H9 (cell line): ENCODE measurements around the gene FAM78A. TPM values are rescaled to one million over a fixed set of nuclear protein-coding genes. Genes with fewer than 3 reads are reported as not detected.

Experiments used
- DNase-seq: peaks from one replicate; pipeline ENCODE4 v3.0.0-alpha.2; 2017
- H2AFZ ChIP-seq: one replicate; pipeline ENCODE4 v1.6.1; 2013; ENCODE audit warnings: mild to moderate bottlenecking, low read length, control low read depth, moderate library complexity
- H2AK5ac ChIP-seq: 2 replicates; pipeline ENCODE4 v1.6.1; 2013; ENCODE audit warnings: low read length, control low read depth, mixed read lengths; ENCODE audit not compliant: insufficient read length
- H2BK120ac ChIP-seq: one replicate; pipeline ENCODE4 v1.6.1; 2013; ENCODE audit warnings: low read depth, mild to moderate bottlenecking, low read length, control low read depth, inconsistent platforms; ENCODE audit not compliant: poor library complexity, severe bottlenecking
- H2BK12ac ChIP-seq: 2 replicates; pipeline ENCODE4 v1.6.1; 2013; ENCODE audit warnings: low read length, control low read depth, mixed read lengths, low read depth; ENCODE audit not compliant: insufficient read length
- H2BK15ac ChIP-seq: 2 replicates; pipeline ENCODE4 v1.6.1; 2013; ENCODE audit warnings: low read depth, low read length, control low read depth
- H2BK20ac ChIP-seq: one replicate; pipeline ENCODE4 v1.6.1; 2013; ENCODE audit warnings: low read depth, mild to moderate bottlenecking, low read length, control low read depth, inconsistent platforms; ENCODE audit not compliant: poor library complexity, severe bottlenecking
- H2BK5ac ChIP-seq: 2 replicates; pipeline ENCODE4 v1.6.1; 2013; ENCODE audit warnings: low read length, control low read depth, mixed read lengths; ENCODE audit not compliant: insufficient read length
- H3K14ac ChIP-seq: 2 replicates; pipeline ENCODE4 v1.6.1; 2013; ENCODE audit warnings: low read length, control low read depth; ENCODE audit not compliant: insufficient read depth
- H3K18ac ChIP-seq: 2 replicates; pipeline ENCODE4 v1.6.1; 2013; ENCODE audit warnings: low read depth, mild to moderate bottlenecking, mixed read lengths, low read length, control low read depth; ENCODE audit not compliant: insufficient read length
- H3K23ac ChIP-seq: 2 replicates; pipeline ENCODE4 v1.6.1; 2013; ENCODE audit warnings: low read length, control low read depth, mixed read lengths, low read depth; ENCODE audit not compliant: insufficient read length
- H3K23me2 ChIP-seq: 2 replicates; pipeline ENCODE4 v1.6.1; 2013; ENCODE audit warnings: low read depth, mild to moderate bottlenecking, mixed read lengths, low read length, control low read depth; ENCODE audit not compliant: insufficient read length, poor library complexity, severe bottlenecking
- H3K27ac ChIP-seq: 2 replicates; pipeline ENCODE4 v1.5.1; 2013; ENCODE audit warnings: low read length, control low read depth, mixed read lengths, low read depth; ENCODE audit not compliant: insufficient read length
- H3K27me3 ChIP-seq: 2 replicates; pipeline ENCODE4 v1.6.1; 2013; ENCODE audit warnings: low read length, control low read depth, inconsistent platforms; ENCODE audit not compliant: insufficient read depth
- H3K4ac ChIP-seq: 2 replicates; pipeline ENCODE4 v1.6.1; 2013; ENCODE audit warnings: low read depth, mild to moderate bottlenecking, control low read depth, inconsistent platforms, low read length, moderate library complexity
- H3K4me1 ChIP-seq: 2 replicates; pipeline ENCODE4 v1.6.1; 2013; ENCODE audit warnings: low read length, control low read depth, inconsistent platforms; ENCODE audit not compliant: insufficient read depth
- H3K4me2 ChIP-seq: 2 replicates; pipeline ENCODE4 v1.6.1; 2013; ENCODE audit warnings: low read length, control low read depth, mixed read lengths; ENCODE audit not compliant: insufficient read length, insufficient read depth
- H3K56ac ChIP-seq: 2 replicates; pipeline ENCODE4 v1.6.1; 2013; ENCODE audit warnings: low read depth, mild to moderate bottlenecking, mixed read lengths, low read length, control low read depth; ENCODE audit not compliant: insufficient read length
- H3K79me1 ChIP-seq: 2 replicates; pipeline ENCODE4 v1.6.1; 2013; ENCODE audit warnings: low read depth, mild to moderate bottlenecking, moderate library complexity, low read length, control low read depth, inconsistent platforms; ENCODE audit not compliant: insufficient read depth, poor library complexity, severe bottlenecking
- H3K79me2 ChIP-seq: 2 replicates; pipeline ENCODE4 v1.6.1; 2013; ENCODE audit warnings: low read length, control low read depth, inconsistent platforms; ENCODE audit not compliant: insufficient read depth
- H3K9ac ChIP-seq: 2 replicates; pipeline ENCODE4 v1.6.1; 2013; ENCODE audit warnings: low read length, control low read depth, mixed read lengths; ENCODE audit not compliant: insufficient read length; ENCODE audit errors: extremely low read depth
- H3K9me3 ChIP-seq: one replicate; pipeline ENCODE4 v1.6.1; 2013; ENCODE audit warnings: low read depth, low read length, inconsistent platforms; ENCODE audit not compliant: control insufficient read depth
- H3T11ph ChIP-seq: one replicate; pipeline ENCODE4 v1.6.1; 2013; ENCODE audit warnings: mild to moderate bottlenecking, low read length, control low read depth, inconsistent platforms
- H4K20me1 ChIP-seq: one replicate; pipeline ENCODE4 v1.6.1; 2013; ENCODE audit not compliant: control insufficient read depth, insufficient read length, insufficient read depth
- H4K5ac ChIP-seq: 2 replicates; pipeline ENCODE4 v1.6.1; 2013; ENCODE audit warnings: low read depth, mild to moderate bottlenecking, mixed read lengths, low read length, control low read depth; ENCODE audit not compliant: insufficient read length
- H4K8ac ChIP-seq: replicated peaks from 2 replicates; pipeline ENCODE4 v1.6.1; 2013; ENCODE audit warnings: low read length, control low read depth, mixed read lengths, low read depth; ENCODE audit not compliant: insufficient read length
- H4K91ac ChIP-seq: 2 replicates; pipeline ENCODE4 v1.6.1; 2013; ENCODE audit warnings: low read depth, mild to moderate bottlenecking, moderate library complexity, mixed read lengths, low read length, control low read depth; ENCODE audit not compliant: insufficient read length
- H3K27ac Mint-ChIP-seq, 3 experiments: 2 replicates in 2 of 3; 3 replicates in 1 of 3; pipeline ENCODE4 v1.8.0; 2020 to 2021; ENCODE audit warnings: mixed read lengths in 3 of 3, mild to moderate bottlenecking in 1 of 3, moderate library complexity in 1 of 3
- H3K27me3 Mint-ChIP-seq: 2 replicates; pipeline ENCODE4 v1.8.0; 2021; ENCODE audit warnings: low read depth, mild to moderate bottlenecking, moderate library complexity, mixed read lengths
- H3K36me3 Mint-ChIP-seq, 3 experiments: 2 replicates in 2 of 3; 3 replicates in 1 of 3; pipeline ENCODE4 v1.8.0; 2020 to 2021; ENCODE audit warnings: low read depth in 3 of 3, mixed read lengths in 3 of 3; ENCODE audit not compliant: insufficient read depth in 1 of 3
- H3K4me1 Mint-ChIP-seq, 2 experiments: 2 replicates each; pipeline ENCODE4 v1.8.0; 2020; ENCODE audit warnings: mixed read lengths in 2 of 2
- H3K4me3 Mint-ChIP-seq, 2 experiments: 2 replicates in 1 of 2; 3 replicates in 1 of 2; pipeline ENCODE4 v1.8.0; 2020 to 2021; ENCODE audit warnings: mild to moderate bottlenecking in 2 of 2, mixed read lengths in 2 of 2, moderate library complexity in 1 of 2
- H3K9me3 Mint-ChIP-seq, 2 experiments: 2 replicates in 1 of 2; 3 replicates in 1 of 2; pipeline ENCODE4 v1.8.0; 2020; ENCODE audit warnings: mild to moderate bottlenecking in 2 of 2, mixed read lengths in 2 of 2, moderate library complexity in 1 of 2
- CTCF ChIP-seq: fragments of 200-600 bp; sonication (generic); conservative IDR thresholded peaks from 3 replicates; pipeline ENCODE4 v1.8.0; 2021; ENCODE audit warnings: antibody characterized with exemption, mild to moderate bottlenecking
- WGBS: extraction: QIAGEN DNeasy Blood & Tissue Kit; methylation state at CpG from one replicate; pipeline ENCODE4 v1.1.7; 2013; ENCODE audit warnings: missing lambda C conversion rate, low lambda C conversion rate, mixed read lengths; ENCODE audit not compliant: insufficient read length; ENCODE audit errors: extremely low coverage; 5-methylcytosine and 5-hydroxymethylcytosine counted together
- total RNA-seq: library from RNA; stranded (reverse); gene quantifications from 2 replicates; pipeline ENCODE4 v1.2.1, GENCODE V29; 2021

The FAM78A gene
- total RNA-seq, 1 experiment from 2014 or later: 1.9 TPM

GRCh38 chr9:131234799-131235479 is 41.4 kb downstream of the FAM78A start:
- peaks cover 4% of the 10 kb centered on the region; the same call in 1 of the 2 replicates for H3K4me1 ChIP-seq
- no peak overlapping the region for H3K56ac ChIP-seq
- Mint-ChIP-seq H3K27me3 (no peaks in the 10 kb centered on the region), H3K4me1 (peaks cover 16 to 21% of the 10 kb centered on the region in 2 experiments), H3K27ac (peak overlapping the region in 1 of 3 experiments; percentile 11; a peak in 3 of 7 replicates), H3K36me3 (peaks cover 15 to 45% (median 40%) of the 10 kb centered on the region in 3 experiments; a peak in 6 of 7 replicates), H3K9me3 (no peaks in the 10 kb centered on the region), H3K4me3 (no peak overlapping the region)
- no peaks in the 10 kb centered on the region for H3K79me1 ChIP-seq
- no peak overlapping the region for H3K4ac ChIP-seq
- H2AFZ ChIP-seq: no peak overlapping the region
- H3K9me3 ChIP-seq: no peaks in the 10 kb centered on the region
- H2BK12ac ChIP-seq: no peak overlapping the region
- H4K5ac ChIP-seq: no peak overlapping the region
- H2BK120ac ChIP-seq: no peak overlapping the region
- no peaks in the 10 kb centered on the region for H3K23me2 ChIP-seq
- H4K20me1 ChIP-seq: no peaks in the 10 kb centered on the region
- H3K79me2 ChIP-seq: no peaks in the 10 kb centered on the region
- no peak overlapping the region for H2AK5ac ChIP-seq
- no peak for TF ChIP-seq CTCF
- H2BK15ac ChIP-seq: no peak overlapping the region
- no peak overlapping the region for H2BK5ac ChIP-seq
- H3K27ac ChIP-seq: no peak overlapping the region
- no peak overlapping the region for H3K9ac ChIP-seq
- no peak for DNase-seq
- no peaks in the 10 kb centered on the region for H3K27me3 ChIP-seq
- no peak overlapping the region for H2BK20ac ChIP-seq
- no peak overlapping the region for H3K4me2 ChIP-seq
- no peak overlapping the region for H3T11ph ChIP-seq
- no peak overlapping the region for H4K91ac ChIP-seq
- no peak overlapping the region for H3K14ac ChIP-seq
- no peak overlapping the region for H3K23ac ChIP-seq
- WGBS: no CpG with 5 or more reads among the region's 16 CpGs
- no peak overlapping the region for H4K8ac ChIP-seq
- H3K18ac ChIP-seq: no peak overlapping the region
